Left ventricle myocardium inferior (tissue), 1 donor: ENCODE results near the gene SSR1. TPM values are rescaled to one million over a fixed set of nuclear protein-coding genes. Genes with fewer than 3 reads are reported as not detected.

ENCODE experiments used
- DNase-seq: peaks from one replicate; pipeline ENCODE4 v3.0.0-alpha.2; 2020
- H3K27ac ChIP-seq: fragments of 200-600 bp; replicated peaks from 2 replicates; pipeline ENCODE4 v1.8.0; 2021
- H3K27me3 ChIP-seq: fragments of 200-600 bp; 2 replicates; pipeline ENCODE4 v1.8.0; 2021; ENCODE audit warnings: low read depth
- H3K36me3 ChIP-seq: fragments of 200-600 bp; 2 replicates; pipeline ENCODE4 v1.8.0; 2021
- H3K4me1 ChIP-seq: fragments of 200-600 bp; 2 replicates; pipeline ENCODE4 v1.8.0; 2021
- H3K4me3 ChIP-seq: fragments of 200-600 bp; 2 replicates; pipeline ENCODE4 v1.8.0; 2021; ENCODE audit warnings: mild to moderate bottlenecking, moderate library complexity
- H3K9me3 ChIP-seq: fragments of 200-600 bp; replicated peaks from 2 replicates; pipeline ENCODE4 v1.8.0; 2021
- intact Hi-C: fragments of 100-400 bp; cut with micrococcal nuclease; formaldehyde crosslinking; loops from one replicate; pipeline ENCODE4 v1.11.0; 2022
- total RNA-seq: library from RNA; stranded (reverse); fragmentation: NEBNext Ultra II Directional; extraction: Animal tissue kit (Norgen Biotek cat#: 25700); gene quantifications from one replicate; pipeline ENCODE4 v1.2.1, GENCODE V29; 2021
- TF ChIP-seq, protein P1 (sequence below): fragments of 200-600 bp; IDR thresholded peaks from 2 replicates; pipeline ENCODE4 v1.8.0; 2021; ENCODE audit warnings: antibody characterized with exemption, mild to moderate bottlenecking, borderline replicate concordance
- donor health status: DM: no; HTN: yes; CAD: no; lungs with severe emphysema.

The SSR1 gene
- total RNA-seq, 1 donor from 2014 or later = 53.4 TPM

DNA sequence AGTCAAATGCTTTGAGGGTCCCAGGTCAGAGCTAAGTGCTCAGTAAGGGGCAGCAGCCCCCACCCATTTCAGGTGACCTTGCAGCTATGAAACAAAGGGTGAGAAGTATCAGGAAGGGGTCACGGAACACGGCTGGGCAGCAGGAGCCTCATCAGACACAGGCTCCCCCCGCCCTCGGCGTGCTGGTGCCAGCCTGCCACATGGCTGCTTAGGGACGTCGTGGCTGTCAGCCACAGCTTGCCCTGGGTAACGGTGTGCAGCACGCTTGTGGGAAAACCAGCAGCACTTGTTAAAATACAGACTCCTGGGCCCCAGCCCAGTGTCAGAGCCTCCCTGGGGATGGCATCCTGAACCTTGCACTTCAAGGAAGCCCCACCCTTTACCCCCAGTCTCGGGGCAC is 39.3 kb downstream of the SSR1 start:
- intact Hi-C loops = no loop called here
- H3K27me3 ChIP-seq = no peaks in the 10 kb centered on the region

DNA sequence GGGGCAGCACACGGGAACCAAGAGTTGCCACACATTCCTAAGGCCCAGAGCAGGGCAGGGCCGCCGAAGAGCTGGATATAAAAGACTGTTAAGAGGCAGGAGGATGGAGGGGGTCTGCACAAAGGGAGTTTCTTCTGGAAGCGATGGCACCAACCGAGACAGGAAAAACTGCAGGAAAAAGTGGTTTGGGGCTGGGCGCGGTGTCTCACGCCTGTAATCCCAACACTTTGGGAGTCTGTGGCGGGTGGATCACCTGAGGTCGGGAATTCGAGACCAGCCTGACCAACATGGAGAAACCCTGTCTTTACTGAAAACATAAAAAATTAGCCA is 41.8 kb downstream of the SSR1 start:
- H3K36me3 ChIP-seq = no peaks in the 10 kb centered on the region
- no peaks in the 10 kb centered on the region for H3K27me3 ChIP-seq
- no peaks in the 10 kb centered on the region for H3K4me1 ChIP-seq
- TF ChIP-seq, protein P1, sequence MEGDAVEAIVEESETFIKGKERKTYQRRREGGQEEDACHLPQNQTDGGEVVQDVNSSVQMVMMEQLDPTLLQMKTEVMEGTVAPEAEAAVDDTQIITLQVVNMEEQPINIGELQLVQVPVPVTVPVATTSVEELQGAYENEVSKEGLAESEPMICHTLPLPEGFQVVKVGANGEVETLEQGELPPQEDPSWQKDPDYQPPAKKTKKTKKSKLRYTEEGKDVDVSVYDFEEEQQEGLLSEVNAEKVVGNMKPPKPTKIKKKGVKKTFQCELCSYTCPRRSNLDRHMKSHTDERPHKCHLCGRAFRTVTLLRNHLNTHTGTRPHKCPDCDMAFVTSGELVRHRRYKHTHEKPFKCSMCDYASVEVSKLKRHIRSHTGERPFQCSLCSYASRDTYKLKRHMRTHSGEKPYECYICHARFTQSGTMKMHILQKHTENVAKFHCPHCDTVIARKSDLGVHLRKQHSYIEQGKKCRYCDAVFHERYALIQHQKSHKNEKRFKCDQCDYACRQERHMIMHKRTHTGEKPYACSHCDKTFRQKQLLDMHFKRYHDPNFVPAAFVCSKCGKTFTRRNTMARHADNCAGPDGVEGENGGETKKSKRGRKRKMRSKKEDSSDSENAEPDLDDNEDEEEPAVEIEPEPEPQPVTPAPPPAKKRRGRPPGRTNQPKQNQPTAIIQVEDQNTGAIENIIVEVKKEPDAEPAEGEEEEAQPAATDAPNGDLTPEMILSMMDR = no peak
- no peak overlapping the region for H3K4me3 ChIP-seq
- H3K9me3 ChIP-seq = peaks cover 2% of the 10 kb centered on the region
- intact Hi-C loops = no loop called here
- H3K27ac ChIP-seq = no peak overlapping the region
- no peak for DNase-seq

More for the DNA sequence above, 39.3 kb downstream of the SSR1 start:
- Histone ChIP-seq H3K9me3 (no peaks in the 10 kb centered on the region), H3K36me3 (no peaks in the 10 kb centered on the region), H3K27ac (no peak overlapping the region), H3K4me1 (no peaks in the 10 kb centered on the region), H3K4me3 (no peak overlapping the region)
- DNase-seq = no peak
- TF ChIP-seq, protein P1 = no peak

DNA sequence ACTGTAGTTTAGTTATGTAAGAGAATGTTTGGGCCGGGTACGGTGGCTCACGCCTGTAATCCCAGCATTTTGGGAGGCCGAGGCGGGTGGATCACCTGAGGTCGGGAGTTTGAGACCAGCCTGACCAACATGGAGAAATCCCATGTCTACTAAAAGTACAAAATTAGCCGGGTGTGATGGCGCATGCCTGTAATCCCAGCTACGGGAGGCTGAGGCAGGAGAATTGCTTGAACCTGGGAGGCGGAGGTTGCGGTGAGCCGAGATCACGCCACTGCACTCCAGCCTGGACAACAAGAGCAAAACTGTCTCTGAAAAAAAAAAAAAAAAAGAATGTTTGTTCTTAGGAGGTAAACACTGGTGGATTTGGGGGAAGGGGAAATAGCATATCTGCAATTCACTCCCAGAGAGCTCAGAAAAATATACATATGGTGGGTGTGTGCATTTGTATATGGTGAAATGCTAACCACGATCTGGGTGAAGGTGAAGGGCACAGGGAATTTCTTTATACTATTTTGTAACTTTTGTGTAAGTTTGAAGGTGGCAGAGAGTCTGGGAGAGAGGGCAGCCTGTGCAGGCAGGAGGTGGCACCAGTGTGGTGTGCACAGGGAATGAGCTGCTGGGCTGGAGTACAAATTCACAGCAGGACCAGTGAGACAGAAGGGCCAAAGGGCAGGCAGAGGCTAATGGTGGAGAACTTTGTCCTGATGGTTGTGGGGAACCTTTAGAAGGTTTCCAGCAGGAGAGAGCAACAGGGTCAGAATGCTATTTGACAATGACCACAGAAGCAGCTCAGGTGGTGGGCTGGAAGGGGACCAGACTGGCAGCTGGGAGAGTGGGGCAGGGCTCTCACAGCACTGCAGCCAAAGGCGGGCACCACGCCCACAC is 42.4 kb downstream of the SSR1 start:
- H3K27me3 ChIP-seq = no peaks in the 10 kb centered on the region
- peaks cover 5% of the 10 kb centered on the region for H3K9me3 ChIP-seq
- intact Hi-C loops = no loop called here
- no peak overlapping the region for H3K27ac ChIP-seq
- DNase-seq = no peak
- TF ChIP-seq, protein P1 = no peak
- H3K4me3 ChIP-seq = no peak overlapping the region
- no peaks in the 10 kb centered on the region for H3K36me3 ChIP-seq
- H3K4me1 ChIP-seq = no peaks in the 10 kb centered on the region

DNA sequence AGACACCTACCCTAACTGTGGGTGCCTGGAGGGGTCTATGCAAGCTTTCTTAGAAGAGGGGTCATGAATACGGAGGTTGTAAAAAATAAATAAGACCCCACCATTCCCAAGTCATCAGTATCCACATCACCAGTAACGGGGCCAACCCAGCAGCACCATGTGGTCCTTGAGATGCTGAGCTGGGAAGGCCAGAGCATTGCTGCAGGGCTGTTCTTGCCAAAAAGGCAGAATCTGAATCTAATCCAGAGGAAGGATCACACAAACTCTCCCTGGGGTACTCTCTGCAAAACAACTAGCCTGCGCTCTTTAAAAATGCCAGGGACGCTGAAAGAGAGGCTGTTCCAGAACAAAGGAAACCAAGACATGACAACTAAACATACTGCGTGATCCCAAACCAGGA is 43.2 kb downstream of the SSR1 start:
- no peak for DNase-seq
- H3K27ac ChIP-seq = no peak overlapping the region
- H3K4me3 ChIP-seq = no peak overlapping the region
- intact Hi-C loops = no loop called here
- no peaks in the 10 kb centered on the region for H3K27me3 ChIP-seq
- H3K36me3 ChIP-seq = no peaks in the 10 kb centered on the region
- H3K4me1 ChIP-seq = no peaks in the 10 kb centered on the region
- H3K9me3 ChIP-seq = peaks cover 5% of the 10 kb centered on the region
- TF ChIP-seq, protein P1 = no peak

DNA sequence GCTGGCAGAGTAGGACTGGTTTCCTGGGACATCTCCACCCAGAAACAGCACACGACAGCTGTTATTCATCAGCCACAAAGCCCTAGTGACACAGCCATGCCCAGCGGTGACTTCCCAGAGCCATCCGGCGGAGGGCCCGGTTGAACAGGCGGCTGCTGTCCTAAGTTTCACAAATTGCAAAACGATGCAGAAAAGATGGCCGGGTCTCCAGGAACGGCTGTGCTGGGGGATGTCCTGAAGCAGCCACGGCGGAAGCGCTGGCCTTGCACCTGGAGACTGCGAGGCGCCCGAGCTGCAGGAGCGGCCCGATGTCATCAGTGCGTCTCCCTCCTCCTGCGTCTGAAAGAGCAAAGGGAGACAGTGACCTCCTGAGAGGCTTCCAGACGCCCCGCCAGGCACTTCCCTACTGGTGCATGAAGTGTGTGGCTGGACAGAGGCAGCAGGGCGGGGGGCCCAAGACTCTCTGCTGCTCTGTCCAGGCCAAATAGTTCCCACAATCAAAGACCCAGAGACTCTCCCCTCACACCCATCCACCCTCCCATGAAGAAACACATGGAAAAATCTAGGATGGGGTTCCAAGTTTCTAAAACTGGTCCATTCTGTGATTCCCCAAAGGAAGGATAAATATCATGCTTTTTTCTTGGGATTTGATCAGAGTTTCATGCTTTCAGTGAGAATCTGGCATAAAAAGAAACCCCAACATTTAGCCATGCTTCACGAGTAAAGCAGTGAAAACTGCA is 44.0 kb downstream of the SSR1 start:
- Histone ChIP-seq H3K36me3 (no peaks in the 10 kb centered on the region), H3K4me3 (no peak overlapping the region), H3K4me1 (no peaks in the 10 kb centered on the region), H3K27ac (no peak overlapping the region), H3K27me3 (no peaks in the 10 kb centered on the region), H3K9me3 (peaks cover 5% of the 10 kb centered on the region)
- TF ChIP-seq, protein P1 = no peak
- DNase-seq = no peak
- intact Hi-C loops = no loop called here
